HFF-Myc (cell line): ENCODE measurements around the gene SBNO2.

Source experiments
- DNase-seq: peaks from one replicate; pipeline ENCODE4 v3.0.0-alpha.2; 2011; ENCODE audit warnings: low read depth; ENCODE audit errors: extremely low read depth
- H3K4me3 ChIP-seq: replicated peaks from 2 replicates; pipeline ENCODE4 v1.5.1; 2011; ENCODE audit warnings: low read depth, mild to moderate bottlenecking, control low read depth, low read length
- TF ChIP-seq, protein P1 (sequence below): IDR thresholded peaks from 2 replicates; pipeline ENCODE4 v1.5.1; 2012; ENCODE audit warnings: mild to moderate bottlenecking, low read depth, low read length, control low read depth; ENCODE audit errors: missing control alignments

The SBNO2 gene

DNA sequence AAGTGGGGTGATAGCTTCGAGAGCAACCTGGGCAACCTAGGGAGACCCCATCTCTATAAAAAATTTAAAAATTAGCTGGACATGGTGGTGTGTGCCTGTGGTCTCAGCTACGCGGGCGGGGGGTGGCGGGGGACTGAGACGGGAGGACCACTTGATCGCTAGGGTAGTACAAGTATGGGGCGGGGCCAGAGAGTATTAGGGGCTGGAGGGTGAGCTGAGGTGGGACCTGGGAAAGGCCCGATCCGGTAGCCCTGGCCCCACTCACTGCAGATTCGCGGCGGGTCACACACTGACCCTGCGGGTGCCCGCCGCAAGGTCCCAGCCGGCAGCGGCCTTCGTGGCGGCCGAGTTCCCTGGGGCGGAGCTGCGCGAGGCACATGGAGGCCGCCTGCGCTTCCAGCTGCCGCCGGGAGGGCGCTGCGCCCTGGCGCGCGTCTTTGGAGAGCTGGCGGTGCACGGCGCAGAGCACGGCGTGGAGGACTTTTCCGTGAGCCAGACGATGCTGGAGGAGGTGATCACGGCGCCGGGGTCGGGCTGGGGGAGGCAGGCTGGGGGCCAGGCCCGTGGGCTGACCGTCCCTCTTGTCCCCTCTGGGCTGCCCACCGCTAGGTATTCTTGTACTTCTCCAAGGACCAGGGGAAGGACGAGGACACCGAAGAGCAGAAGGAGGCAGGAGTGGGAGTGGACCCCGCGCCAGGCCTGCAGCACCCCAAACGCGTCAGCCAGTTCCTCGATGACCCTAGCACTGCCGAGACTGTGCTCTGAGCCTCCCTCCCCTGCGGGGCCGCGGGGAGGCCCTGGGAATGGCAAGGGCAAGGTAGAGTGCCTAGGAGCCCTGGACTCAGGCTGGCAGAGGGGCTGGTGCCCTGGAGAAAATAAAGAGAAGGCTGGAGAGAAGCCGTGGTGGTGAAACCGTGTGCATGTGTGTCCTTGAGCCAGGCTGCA, 109.1 kb downstream of the SBNO2 start:
- TF ChIP-seq, protein P1, sequence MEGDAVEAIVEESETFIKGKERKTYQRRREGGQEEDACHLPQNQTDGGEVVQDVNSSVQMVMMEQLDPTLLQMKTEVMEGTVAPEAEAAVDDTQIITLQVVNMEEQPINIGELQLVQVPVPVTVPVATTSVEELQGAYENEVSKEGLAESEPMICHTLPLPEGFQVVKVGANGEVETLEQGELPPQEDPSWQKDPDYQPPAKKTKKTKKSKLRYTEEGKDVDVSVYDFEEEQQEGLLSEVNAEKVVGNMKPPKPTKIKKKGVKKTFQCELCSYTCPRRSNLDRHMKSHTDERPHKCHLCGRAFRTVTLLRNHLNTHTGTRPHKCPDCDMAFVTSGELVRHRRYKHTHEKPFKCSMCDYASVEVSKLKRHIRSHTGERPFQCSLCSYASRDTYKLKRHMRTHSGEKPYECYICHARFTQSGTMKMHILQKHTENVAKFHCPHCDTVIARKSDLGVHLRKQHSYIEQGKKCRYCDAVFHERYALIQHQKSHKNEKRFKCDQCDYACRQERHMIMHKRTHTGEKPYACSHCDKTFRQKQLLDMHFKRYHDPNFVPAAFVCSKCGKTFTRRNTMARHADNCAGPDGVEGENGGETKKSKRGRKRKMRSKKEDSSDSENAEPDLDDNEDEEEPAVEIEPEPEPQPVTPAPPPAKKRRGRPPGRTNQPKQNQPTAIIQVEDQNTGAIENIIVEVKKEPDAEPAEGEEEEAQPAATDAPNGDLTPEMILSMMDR: peak; percentile 63
- no peak overlapping the region for H3K4me3 ChIP-seq
- DNase-seq: no peak

- DNase-seq: no peak
- TF ChIP-seq, protein P1: no peak
- H3K4me3 ChIP-seq: no peak overlapping the region
Observed at GRCh38 chr19:1063909-1064660, 110.0 kb downstream of the SBNO2 start.

DNA sequence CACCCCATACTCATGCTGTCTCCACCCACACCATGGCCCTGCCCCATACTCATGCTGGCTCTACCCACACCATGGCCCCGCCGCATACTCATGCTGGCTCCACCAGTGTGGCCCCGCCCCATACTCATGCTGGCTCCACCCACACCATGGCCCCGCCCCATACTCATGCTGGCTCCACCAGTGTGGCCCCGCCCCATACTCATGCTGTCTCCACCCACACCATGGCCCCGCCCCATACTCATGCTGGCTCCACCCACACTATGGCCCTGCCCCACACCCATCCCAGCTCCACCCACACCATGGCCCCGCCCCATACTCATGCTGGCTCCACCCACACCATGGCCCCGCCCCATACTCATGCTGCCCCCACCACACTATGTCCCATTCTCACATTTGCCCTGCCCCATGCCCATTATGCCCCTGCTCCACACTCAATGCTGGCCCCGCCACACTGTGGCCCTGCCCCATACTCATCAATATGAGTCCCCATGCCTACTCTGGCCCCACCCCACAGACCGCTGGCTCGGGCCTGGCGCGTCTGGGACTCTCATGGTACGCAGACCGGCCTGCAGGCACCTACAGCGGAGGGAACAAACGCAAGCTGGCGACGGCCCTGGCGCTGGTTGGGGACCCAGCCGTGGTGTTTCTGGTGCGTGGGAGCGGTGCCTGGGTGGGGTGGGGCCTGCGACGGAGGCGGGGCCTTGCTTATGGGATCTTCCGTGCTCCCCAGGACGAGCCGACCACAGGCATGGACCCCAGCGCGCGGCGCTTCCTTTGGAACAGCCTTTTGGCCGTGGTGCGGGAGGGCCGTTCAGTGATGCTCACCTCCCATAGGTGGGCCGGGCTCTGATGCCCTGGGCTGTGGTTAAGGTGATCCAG, 110.8 kb downstream of the SBNO2 start:
- DNase-seq: no peak
- TF ChIP-seq, protein P1: no peak
- H3K4me3 ChIP-seq: no peak overlapping the region

- DNase-seq: no peak
- TF ChIP-seq, protein P1: no peak
- no peak overlapping the region for H3K4me3 ChIP-seq
Observed at GRCh38 chr19:1062387-1063029, 111.6 kb downstream of the SBNO2 start.

- H3K4me3 ChIP-seq: no peak overlapping the region
- TF ChIP-seq, protein P1: no peak
- no peak for DNase-seq
Observed at GRCh38 chr19:1061987-1062386, 112.1 kb downstream of the SBNO2 start.

- no peak overlapping the region for H3K4me3 ChIP-seq
- TF ChIP-seq, protein P1: no peak
- DNase-seq: no peak
Observed at GRCh38 chr19:1060689-1061088, 113.4 kb downstream of the SBNO2 start.
